Upper lobe of left lung (tissue), 4 donors: Measurements from ENCODE around the gene GABARAPL2.

ENCODE experiments used
- CTCF ChIP-seq, 6 experiments: fragments of 450-650 bp in 4 of 6; fragments of 200-600 bp in 2 of 6; sonication (generic) in 2 of 6; IDR thresholded peaks; one replicate each; pipeline ENCODE4 v1.5.1; 2016 to 2019; ENCODE audit warnings: antibody characterized with exemption in 6 of 6
- EP300 ChIP-seq, 4 donors: sonication (generic); formaldehyde crosslinking; IDR thresholded peaks; one replicate each; pipeline ENCODE4 v1.5.1; 2017; ENCODE audit warnings: antibody characterized with exemption in 4 of 4, control low read depth in 2 of 4
- POLR2A ChIP-seq, 4 donors: fragments of 450-650 bp; IDR thresholded peaks; one replicate each; pipeline ENCODE4 v1.5.1; 2016 to 2017; ENCODE audit warnings: antibody characterized with exemption in 4 of 4, mild to moderate bottlenecking in 2 of 4
- POLR2AphosphoS5 ChIP-seq, 2 donors: sonication (generic); formaldehyde crosslinking; IDR thresholded peaks; one replicate each; pipeline ENCODE4 v1.5.1; 2017; ENCODE audit warnings: antibody characterized with exemption in 2 of 2

GRCh38 chr16:75588716-75589115 lies 22.5 kb downstream of the GABARAPL2 start:
- TF ChIP-seq POLR2AphosphoS5 (IDR thresholded peaks at IDR 0.05) (no peak), CTCF (IDR thresholded peaks at IDR 0.05) (no peak), POLR2A (IDR thresholded peaks at IDR 0.05) (no peak), EP300 (IDR thresholded peaks at IDR 0.05) (no peak)
